NT2/D1 (cell line): ENCODE measurements around the gene C4orf50.
A peak's percentile ranks its signal among the peaks of the same experiment; 100 is the strongest.

Experiments used
- DNase-seq: peaks from one replicate; pipeline ENCODE4 v3.0.0-alpha.2; 2011; ENCODE audit warnings: low read depth, low spot score
- H3K27me3 ChIP-seq: 2 replicates; pipeline ENCODE4 v1.6.0; 2011; ENCODE audit warnings: mild to moderate bottlenecking; ENCODE audit not compliant: insufficient read length, insufficient read depth
- H3K36me3 ChIP-seq: 2 replicates; pipeline ENCODE4 v1.6.1; 2011; ENCODE audit warnings: mild to moderate bottlenecking, low read length, mixed read lengths; ENCODE audit not compliant: insufficient read depth, insufficient read length
- H3K4me1 ChIP-seq: 2 replicates; pipeline ENCODE4 v1.5.1; 2011; ENCODE audit not compliant: insufficient read depth, insufficient read length
- H3K4me3 ChIP-seq: 2 replicates; pipeline ENCODE4 v1.5.1; 2011; ENCODE audit warnings: low read depth; ENCODE audit not compliant: insufficient read length
- H3K9ac ChIP-seq: 2 replicates; pipeline ENCODE4 v1.6.0; 2011; ENCODE audit warnings: low read depth; ENCODE audit not compliant: insufficient read length
- H3K9me3 ChIP-seq: 2 replicates; pipeline ENCODE4 v1.5.1; 2011; ENCODE audit warnings: mild to moderate bottlenecking, low read length; ENCODE audit not compliant: insufficient read depth
- SUZ12 ChIP-seq: IDR thresholded peaks from 2 replicates; pipeline ENCODE4 v1.6.1; 2011; ENCODE audit not compliant: insufficient read length, insufficient read depth; ENCODE audit errors: extremely low read depth
- YY1 ChIP-seq: IDR thresholded peaks from 2 replicates; pipeline ENCODE4 v1.6.1; 2011; ENCODE audit not compliant: insufficient read length, insufficient read depth
- ZNF274 ChIP-seq: IDR thresholded peaks from 2 replicates; pipeline ENCODE4 v1.6.1; 2011; ENCODE audit warnings: mild to moderate bottlenecking, low read depth, low read length

The C4orf50 gene

DNA sequence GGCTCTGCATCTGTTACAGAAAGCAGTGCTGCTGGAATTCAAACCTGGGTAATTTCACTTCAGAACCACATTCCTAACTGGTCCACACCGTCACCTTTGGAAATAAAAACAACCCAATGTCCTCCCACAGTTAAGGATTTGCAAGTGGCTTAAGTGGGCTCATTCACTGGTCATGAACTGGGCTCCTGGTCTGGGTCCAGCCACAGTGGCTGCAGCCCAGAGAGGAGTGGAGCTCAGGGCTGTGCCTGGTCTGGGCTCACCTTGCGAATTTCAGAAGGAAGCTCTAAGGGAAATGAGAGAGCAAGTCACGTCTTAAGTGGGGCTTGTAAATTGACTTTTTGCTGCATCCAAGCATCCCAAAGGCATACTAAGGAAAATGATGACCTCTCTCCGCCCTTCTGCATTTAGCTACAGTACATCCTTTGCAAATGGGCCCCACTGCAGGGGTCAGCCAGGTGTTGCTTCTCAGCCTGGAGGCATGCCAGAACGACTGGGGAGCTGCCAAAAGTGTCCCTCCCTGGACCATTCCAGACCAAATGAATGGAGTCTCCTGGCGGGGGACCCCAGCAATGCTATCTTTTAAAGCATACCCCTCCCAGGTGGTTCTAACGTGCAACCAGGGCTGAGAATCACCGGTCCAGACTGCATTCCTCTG is 99.8 kb downstream of the C4orf50 start:
- Histone ChIP-seq H3K27me3 (no peaks in the 10 kb centered on the region), H3K4me3 (no peak overlapping the region), H3K36me3 (no peaks in the 10 kb centered on the region), H3K9me3 (peaks cover 7% of the 10 kb centered on the region; the same call in 1 of the 2 replicates), H3K4me1 (peaks cover 8% of the 10 kb centered on the region), H3K9ac (no peak overlapping the region)
- no peak for TF ChIP-seq ZNF274
- no peak for TF ChIP-seq SUZ12
- TF ChIP-seq YY1, result no peak
- no peak for DNase-seq

DNA sequence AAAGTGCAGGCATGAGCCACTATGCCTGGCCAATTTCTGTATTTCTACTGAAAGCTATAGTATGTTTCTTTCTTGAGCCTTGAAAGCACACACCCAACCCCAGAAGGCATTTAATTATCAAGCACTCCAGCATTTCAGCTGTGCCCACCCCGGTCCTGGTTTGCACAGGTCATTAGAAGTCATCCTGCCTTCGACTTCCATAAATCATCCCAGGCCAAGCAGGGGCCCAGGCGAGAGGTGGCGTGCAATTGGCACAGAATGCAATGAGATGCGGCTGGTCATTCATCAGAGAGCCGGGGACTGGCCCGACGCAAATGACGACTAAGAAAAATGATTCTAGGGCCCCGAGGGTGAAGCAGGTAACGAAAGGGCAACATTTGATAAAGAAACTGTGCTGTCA is 100.6 kb downstream of the C4orf50 start:
- DNase-seq, result no peak
- H3K36me3 ChIP-seq, result no peaks in the 10 kb centered on the region
- no peak overlapping the region for H3K9ac ChIP-seq
- H3K27me3 ChIP-seq, result no peaks in the 10 kb centered on the region
- no peak for TF ChIP-seq YY1
- no peak for TF ChIP-seq SUZ12
- H3K4me3 ChIP-seq, result no peak overlapping the region
- peaks cover 7% of the 10 kb centered on the region; the same call in 1 of the 2 replicates for H3K9me3 ChIP-seq
- peaks cover 9% of the 10 kb centered on the region for H3K4me1 ChIP-seq

DNA sequence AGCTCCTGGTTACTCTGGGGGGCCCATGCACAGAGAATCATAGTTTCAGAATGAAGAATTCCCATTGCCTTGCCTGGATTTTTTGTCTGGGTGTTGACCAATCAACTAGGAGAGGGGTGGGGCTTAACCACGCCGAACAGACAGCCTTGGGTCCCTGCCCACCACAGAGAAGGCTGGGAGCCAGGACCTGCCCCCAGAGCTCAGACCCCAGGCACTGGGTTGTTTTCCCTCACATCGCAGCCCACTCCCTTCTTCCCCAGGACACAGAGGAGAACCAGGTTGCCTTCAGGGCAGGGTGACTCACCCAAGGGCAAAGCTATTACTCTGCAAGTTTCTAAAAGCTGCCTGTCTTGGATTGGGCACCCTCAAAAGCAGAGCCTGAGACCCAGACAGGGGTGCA is 102.0 kb downstream of the C4orf50 start:
- Histone ChIP-seq H3K27me3 (no peaks in the 10 kb centered on the region), H3K9me3 (peaks cover 14% of the 10 kb centered on the region; the same call in 1 of the 2 replicates), H3K9ac (no peak overlapping the region), H3K4me3 (no peak overlapping the region), H3K4me1 (peaks cover 12% of the 10 kb centered on the region), H3K36me3 (no peaks in the 10 kb centered on the region)
- DNase-seq, result no peak
- TF ChIP-seq ZNF274 (no peak), SUZ12 (no peak)

- Histone ChIP-seq H3K9me3 (peaks cover 20% of the 10 kb centered on the region; the same call in 1 of the 2 replicates), H3K27me3 (no peaks in the 10 kb centered on the region), H3K4me1 (peaks cover 7% of the 10 kb centered on the region), H3K9ac (no peak overlapping the region), H3K36me3 (no peaks in the 10 kb centered on the region), H3K4me3 (no peak overlapping the region)
- no peak for DNase-seq
- TF ChIP-seq SUZ12 (no peak), YY1 (no peak), ZNF274 (no peak)
Measured at GRCh38 chr4:5913454-5913853, 104.8 kb downstream of the C4orf50 start.

GRCh38 chr4:5912614-5913019 is 105.6 kb downstream of the C4orf50 start:
- Histone ChIP-seq H3K4me3 (no peak overlapping the region), H3K27me3 (peaks cover 7% of the 10 kb centered on the region), H3K9ac (no peak overlapping the region), H3K9me3 (peaks cover 20% of the 10 kb centered on the region; the same call in 1 of the 2 replicates), H3K4me1 (peaks cover 7% of the 10 kb centered on the region), H3K36me3 (no peaks in the 10 kb centered on the region)
- TF ChIP-seq ZNF274, result no peak
- no peak for TF ChIP-seq SUZ12
- TF ChIP-seq YY1, result no peak
- no peak for DNase-seq

DNA sequence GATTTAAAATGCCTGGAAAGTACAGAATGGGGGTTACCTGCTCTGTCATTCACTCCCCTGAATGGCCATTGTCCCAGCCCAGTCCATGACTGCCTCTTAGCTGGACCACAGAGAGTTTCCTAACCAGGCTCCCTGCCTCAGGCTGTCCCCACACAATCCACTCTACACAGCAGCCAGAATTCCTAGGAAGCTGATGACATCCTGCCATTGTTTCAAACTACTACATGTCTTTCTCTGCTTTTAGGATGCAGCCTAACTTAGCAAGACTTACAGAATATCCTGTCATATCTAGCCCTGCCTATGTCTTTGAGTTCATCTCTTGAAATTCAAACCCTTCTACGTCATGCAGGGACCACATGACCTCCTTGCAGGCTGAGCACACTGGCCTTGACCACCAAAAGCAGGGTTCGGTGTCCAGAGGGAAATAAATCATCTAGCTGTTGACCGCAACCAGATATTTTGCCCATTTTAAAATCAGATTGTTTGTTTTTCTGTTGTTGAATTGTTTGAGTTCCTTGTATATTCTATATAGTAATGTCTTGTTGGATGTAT is 109.3 kb downstream of the C4orf50 start:
- TF ChIP-seq SUZ12 (no peak), ZNF274 (no peak)
- H3K27me3 ChIP-seq, result peaks cover 31% of the 10 kb centered on the region
- H3K4me1 ChIP-seq, result peaks cover 10% of the 10 kb centered on the region
- peaks cover 14% of the 10 kb centered on the region; the same call in 1 of the 2 replicates for H3K9me3 ChIP-seq
- no peaks in the 10 kb centered on the region for H3K36me3 ChIP-seq
- no peak for DNase-seq
- no peak overlapping the region for H3K4me3 ChIP-seq
- no peak overlapping the region for H3K9ac ChIP-seq

DNA sequence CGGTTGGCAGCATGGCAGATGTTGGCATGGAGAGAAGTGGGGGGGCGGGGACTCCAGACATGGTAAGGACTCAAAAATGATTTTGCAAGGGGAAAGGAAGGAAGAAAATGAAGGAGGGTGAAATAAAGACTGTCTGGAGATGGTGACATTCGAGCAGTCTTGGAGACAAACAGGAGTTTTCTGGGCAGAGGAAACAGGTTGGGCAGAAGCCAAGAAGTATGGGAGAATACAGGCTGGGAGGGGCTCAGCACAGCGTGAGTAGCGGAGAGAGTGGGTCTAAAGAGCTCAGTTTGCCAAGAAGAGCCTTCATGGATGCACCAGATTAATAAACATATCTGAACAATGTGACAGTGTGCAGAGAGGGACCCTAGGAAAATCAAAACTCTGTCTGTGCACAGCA is 112.0 kb downstream of the C4orf50 start:
- Histone ChIP-seq H3K9ac (peak overlapping the region; percentile 2), H3K27me3 (peaks cover 41% of the 10 kb centered on the region), H3K4me3 (no peak overlapping the region), H3K36me3 (no peaks in the 10 kb centered on the region), H3K9me3 (peaks cover 6% of the 10 kb centered on the region; the same call in 1 of the 2 replicates), H3K4me1 (peaks cover 8% of the 10 kb centered on the region)
- DNase-seq, result no peak
- TF ChIP-seq ZNF274 (no peak), YY1 (no peak), SUZ12 (no peak)
